ENCODE results near the gene CSK. TPM values are rescaled to one million over a fixed set of nuclear protein-coding genes. Genes with fewer than 3 reads are reported as not detected.

The CSK gene
- total RNA-seq, 1 experiment from 2014 or later, result 103 TPM

- TF ChIP-seq CTCF (conservative IDR thresholded peaks at IDR 0.05; ENCODE audit: low read depth, low read length) (no peak), EZH2 (IDR thresholded peaks at IDR 0.05; ENCODE audit: borderline replicate concordance, low read depth, low read length, poor library complexity, severe bottlenecking) (no peak)
- ChIA-PET CTCF (interaction anchor here (1.4 kb wide), 1 partner anchor 22 kb away, joined by 5 read pairs; no protein-coding TSS in a partner anchor), POLR2A (ENCODE audit: low non-redundant PET) (no interaction called here)
- no peak for DNase-seq (ENCODE audit: low spot score)
- H3K27ac ChIP-seq (ENCODE audit: low read depth, low read length, poor library complexity, severe bottlenecking), result no peak within 1 kb of the TSS
- no peaks in the 10 kb centered on the region for H3K4me1 ChIP-seq (ENCODE audit: insufficient read depth, low read length, poor library complexity, severe bottlenecking)
- H3K4me3 ChIP-seq (ENCODE audit: low read depth, low read length, poor library complexity, severe bottlenecking), result no peak within 1 kb of the TSS
- no peaks in the 10 kb centered on the region for H3K36me3 ChIP-seq (ENCODE audit: insufficient read depth, low read length, poor library complexity, severe bottlenecking)
- H3K9me3 ChIP-seq (ENCODE audit: low read depth, low read length, poor library complexity, severe bottlenecking), result no peaks in the 10 kb centered on the region
- intact Hi-C loops (cut with micrococcal nuclease; ENCODE audit: unreplicated experiment), result no loop called here
- H3K27me3 ChIP-seq (replicated peaks; ENCODE audit: insufficient read depth, low read depth, low read length, poor library complexity), result no peaks in the 10 kb centered on the region
- no TSS peak for BruUV-seq (replicated peaks)
These were observed 33.4 kb upstream of the CSK start, which contains the start of gene CYP1A2 for GRCh38 chr15:74748322-74748946. Gene CYP1A2, plus strand, starts transcription at chr15:74748845. Its CDS starts 894 bp downstream, at chr15:74749739.

- DNase-seq (ENCODE audit: low spot score), result no peak
- TF ChIP-seq EZH2 (IDR thresholded peaks at IDR 0.05; ENCODE audit: borderline replicate concordance, low read depth, low read length, poor library complexity, severe bottlenecking) (no peak), CTCF (conservative IDR thresholded peaks at IDR 0.05; ENCODE audit: low read depth, low read length) (no peak)
- no peak overlapping the region for H3K27ac ChIP-seq (ENCODE audit: low read depth, low read length, poor library complexity, severe bottlenecking)
- ChIA-PET CTCF (no interaction called here), POLR2A (ENCODE audit: low non-redundant PET) (interaction anchor here (0.5 kb wide), 1 partner anchor 320 kb away, joined by 3 read pairs; no protein-coding TSS in a partner anchor)
- no peak overlapping the region for H3K4me3 ChIP-seq (ENCODE audit: low read depth, low read length, poor library complexity, severe bottlenecking)
- no peaks in the 10 kb centered on the region for H3K27me3 ChIP-seq (replicated peaks; ENCODE audit: insufficient read depth, low read depth, low read length, poor library complexity)
- no TSS peak for BruUV-seq (replicated peaks)
- H3K36me3 ChIP-seq (ENCODE audit: insufficient read depth, low read length, poor library complexity, severe bottlenecking), result no peaks in the 10 kb centered on the region
- no peaks in the 10 kb centered on the region for H3K9me3 ChIP-seq (ENCODE audit: low read depth, low read length, poor library complexity, severe bottlenecking)
- H3K4me1 ChIP-seq (ENCODE audit: insufficient read depth, low read length, poor library complexity, severe bottlenecking), result no peaks in the 10 kb centered on the region
- intact Hi-C loops (cut with micrococcal nuclease; ENCODE audit: unreplicated experiment), result no loop called here
These were observed 32.0 kb upstream of the CSK start for GRCh38 chr15:74749832-74750231.

GRCh38 chr15:74750751-74751150, 31.1 kb upstream of the CSK start:
- intact Hi-C loops (cut with micrococcal nuclease; ENCODE audit: unreplicated experiment), result no loop called here
- H3K27me3 ChIP-seq (replicated peaks; ENCODE audit: insufficient read depth, low read depth, low read length, poor library complexity), result no peaks in the 10 kb centered on the region
- no TSS peak for BruUV-seq (replicated peaks)
- POLR2A ChIA-PET (ENCODE audit: low non-redundant PET), result no interaction called here
- TF ChIP-seq CTCF (conservative IDR thresholded peaks at IDR 0.05; ENCODE audit: low read depth, low read length), result no peak
- H3K4me3 ChIP-seq (ENCODE audit: low read depth, low read length, poor library complexity, severe bottlenecking), result no peak overlapping the region
- no peaks in the 10 kb centered on the region for H3K4me1 ChIP-seq (ENCODE audit: insufficient read depth, low read length, poor library complexity, severe bottlenecking)
- CTCF ChIA-PET, result no interaction called here
- no peak overlapping the region for H3K27ac ChIP-seq (ENCODE audit: low read depth, low read length, poor library complexity, severe bottlenecking)
- H3K9me3 ChIP-seq (ENCODE audit: low read depth, low read length, poor library complexity, severe bottlenecking), result no peaks in the 10 kb centered on the region
- DNase-seq (ENCODE audit: low spot score), result no peak
- no peaks in the 10 kb centered on the region for H3K36me3 ChIP-seq (ENCODE audit: insufficient read depth, low read length, poor library complexity, severe bottlenecking)
